ENCODE data around the gene ADISSP.

Gene ADISSP

DNA sequence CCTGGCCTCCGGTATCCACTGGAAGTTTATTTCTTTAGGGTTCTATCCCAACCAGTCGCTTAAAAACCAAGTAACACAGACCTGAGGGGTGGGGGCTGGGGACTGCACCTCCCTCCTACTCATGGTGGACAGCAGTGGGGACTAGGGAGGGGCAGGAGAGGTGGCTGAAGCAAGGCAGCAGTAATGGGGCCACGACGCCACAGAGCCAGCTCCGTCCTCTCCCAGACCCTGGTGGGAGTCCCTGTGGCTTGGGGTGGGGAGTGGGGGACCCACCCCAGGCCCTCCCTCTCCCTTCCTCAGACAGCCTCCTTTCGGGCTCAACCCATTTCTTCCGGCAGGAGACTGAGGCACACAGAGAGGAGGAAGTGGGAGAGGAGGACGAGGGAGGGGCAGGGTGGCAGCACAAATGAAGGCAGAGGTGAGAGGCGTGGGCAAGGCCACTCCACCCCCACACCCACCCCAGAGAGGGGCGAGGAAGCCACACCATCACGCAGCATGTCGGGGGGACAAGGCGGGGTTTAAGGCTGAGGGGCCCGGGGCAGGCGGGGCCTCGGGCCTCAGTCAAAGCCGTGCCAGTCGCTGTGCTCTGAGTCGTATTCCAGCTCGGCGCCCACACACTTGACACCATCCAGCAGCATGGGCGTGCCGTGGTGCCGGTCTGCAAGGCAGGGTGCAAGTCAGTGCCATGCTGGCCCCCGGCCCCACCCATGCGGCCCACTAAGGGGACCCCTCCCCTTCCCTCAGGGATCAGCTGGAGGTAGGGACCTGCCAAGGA is 13.9 kb downstream of the ADISSP start:
- H3K4me2 ChIP-seq (ENCODE audit: low read length), result no peak overlapping the region

DNA sequence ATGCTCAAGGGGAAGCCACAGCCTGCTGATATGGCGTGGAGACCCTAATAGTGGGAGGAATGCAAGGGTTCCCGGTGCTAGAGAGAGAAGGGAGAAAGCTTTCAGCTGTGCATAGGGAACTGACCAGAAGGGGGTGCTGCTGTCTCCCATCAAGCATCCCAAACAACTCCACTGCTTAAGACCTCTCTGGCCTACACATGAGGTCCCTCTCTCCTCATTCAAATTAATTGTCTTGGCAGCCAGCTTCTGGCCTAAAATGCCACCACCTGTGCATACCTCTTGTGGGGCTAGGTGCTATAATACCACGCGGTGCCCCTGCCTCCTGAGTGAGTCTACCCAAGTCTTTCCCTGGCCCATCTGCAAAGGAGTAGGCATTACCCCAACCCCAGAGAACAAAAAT is 14.5 kb downstream of the ADISSP start:
- Histone ChIP-seq H3K79me2 (ENCODE audit: control insufficient read depth, low read length) (no peaks in the 10 kb centered on the region), H3K27me3 (ENCODE audit: control insufficient read depth, low read length) (no peaks in the 10 kb centered on the region), H3K36me3 (ENCODE audit: control insufficient read depth, low read length) (peaks cover 10% of the 10 kb centered on the region), H4K20me1 (ENCODE audit: control insufficient read depth, insufficient read depth, low read depth, low read length) (no peaks in the 10 kb centered on the region), H3K9me2 (replicated peaks; ENCODE audit: control insufficient read depth, low read length) (no peaks in the 10 kb centered on the region), H3F3A (ENCODE audit: control insufficient read depth, insufficient read depth) (no peaks in the 10 kb centered on the region), H3K4me1 (ENCODE audit: control insufficient read depth, low read length) (no peaks in the 10 kb centered on the region), H3K27ac (ENCODE audit: low read depth, low read length) (no peak overlapping the region), H3K4me2 (ENCODE audit: low read length) (no peak overlapping the region), H3K9me3 (ENCODE audit: control insufficient read depth, insufficient read depth, low read length) (no peaks in the 10 kb centered on the region), H3K4me3 (ENCODE audit: low read length) (no peak overlapping the region)
- TF ChIP-seq EZH2phosphoT487 (IDR thresholded peaks at IDR 0.05; ENCODE audit: borderline replicate concordance, low read length) (no peak), CTCF (IDR thresholded peaks at IDR 0.05; ENCODE audit: low read depth, low read length, poor library complexity, severe bottlenecking) (peak; percentile 89)

More for the DNA sequence above, 13.9 kb downstream of the ADISSP start:
- no peaks in the 10 kb centered on the region for H4K20me1 ChIP-seq (ENCODE audit: control insufficient read depth, insufficient read depth, low read depth, low read length)
- no peaks in the 10 kb centered on the region for H3K9me2 ChIP-seq (replicated peaks; ENCODE audit: control insufficient read depth, low read length)
- H3K36me3 ChIP-seq (ENCODE audit: control insufficient read depth, low read length), result peaks cover 14% of the 10 kb centered on the region
- H3K27ac ChIP-seq (ENCODE audit: low read depth, low read length), result no peak overlapping the region
- no peaks in the 10 kb centered on the region for H3F3A ChIP-seq (ENCODE audit: control insufficient read depth, insufficient read depth)
- no peaks in the 10 kb centered on the region for H3K4me1 ChIP-seq (ENCODE audit: control insufficient read depth, low read length)
- no peak overlapping the region for H3K4me3 ChIP-seq (ENCODE audit: low read length)
- H3K79me2 ChIP-seq (ENCODE audit: control insufficient read depth, low read length), result no peaks in the 10 kb centered on the region
- TF ChIP-seq EZH2phosphoT487 (IDR thresholded peaks at IDR 0.05; ENCODE audit: borderline replicate concordance, low read length), result no peak
- no peaks in the 10 kb centered on the region for H3K27me3 ChIP-seq (ENCODE audit: control insufficient read depth, low read length)
- no peaks in the 10 kb centered on the region for H3K9me3 ChIP-seq (ENCODE audit: control insufficient read depth, insufficient read depth, low read length)

- H3K36me3 ChIP-seq (ENCODE audit: control insufficient read depth, low read length), result peaks cover 5% of the 10 kb centered on the region; the same call in 1 of the 2 replicates
- no peak overlapping the region for H3K4me3 ChIP-seq (ENCODE audit: low read length)
- H3K4me2 ChIP-seq (ENCODE audit: low read length), result no peak overlapping the region
Observed at GRCh38 chr20:3752386-3752759, 15.2 kb downstream of the ADISSP start.

More at GRCh38 chr20:3752386-3752759, 15.2 kb downstream of the ADISSP start:
- H4K20me1 ChIP-seq (ENCODE audit: control insufficient read depth, insufficient read depth, low read depth, low read length), result no peaks in the 10 kb centered on the region
- no peaks in the 10 kb centered on the region for H3K4me1 ChIP-seq (ENCODE audit: control insufficient read depth, low read length)
- H3K27ac ChIP-seq (ENCODE audit: low read depth, low read length), result no peak overlapping the region
- H3K79me2 ChIP-seq (ENCODE audit: control insufficient read depth, low read length), result no peaks in the 10 kb centered on the region
- no peaks in the 10 kb centered on the region for H3K9me3 ChIP-seq (ENCODE audit: control insufficient read depth, insufficient read depth, low read length)
- H3K9me2 ChIP-seq (replicated peaks; ENCODE audit: control insufficient read depth, low read length), result no peaks in the 10 kb centered on the region
- no peaks in the 10 kb centered on the region for H3K27me3 ChIP-seq (ENCODE audit: control insufficient read depth, low read length)
- TF ChIP-seq EZH2phosphoT487 (IDR thresholded peaks at IDR 0.05; ENCODE audit: borderline replicate concordance, low read length), result no peak
- no peak for TF ChIP-seq CTCF (IDR thresholded peaks at IDR 0.05; ENCODE audit: low read depth, low read length, poor library complexity, severe bottlenecking)
- no peaks in the 10 kb centered on the region for H3F3A ChIP-seq (ENCODE audit: control insufficient read depth, insufficient read depth)

Measured in DOHH2 (cell line).